ENCODE measurements around the gene SYT7. TPM values are rescaled to one million over a fixed set of nuclear protein-coding genes. Genes with fewer than 3 reads are reported as not detected.

Gene SYT7
- total and polyA plus RNA-seq, 2 of the 8 experiments (the other 6 are each of a cell fraction or from before 2014, with no cell fraction given): 9.6 to 10.5 TPM

DNA sequence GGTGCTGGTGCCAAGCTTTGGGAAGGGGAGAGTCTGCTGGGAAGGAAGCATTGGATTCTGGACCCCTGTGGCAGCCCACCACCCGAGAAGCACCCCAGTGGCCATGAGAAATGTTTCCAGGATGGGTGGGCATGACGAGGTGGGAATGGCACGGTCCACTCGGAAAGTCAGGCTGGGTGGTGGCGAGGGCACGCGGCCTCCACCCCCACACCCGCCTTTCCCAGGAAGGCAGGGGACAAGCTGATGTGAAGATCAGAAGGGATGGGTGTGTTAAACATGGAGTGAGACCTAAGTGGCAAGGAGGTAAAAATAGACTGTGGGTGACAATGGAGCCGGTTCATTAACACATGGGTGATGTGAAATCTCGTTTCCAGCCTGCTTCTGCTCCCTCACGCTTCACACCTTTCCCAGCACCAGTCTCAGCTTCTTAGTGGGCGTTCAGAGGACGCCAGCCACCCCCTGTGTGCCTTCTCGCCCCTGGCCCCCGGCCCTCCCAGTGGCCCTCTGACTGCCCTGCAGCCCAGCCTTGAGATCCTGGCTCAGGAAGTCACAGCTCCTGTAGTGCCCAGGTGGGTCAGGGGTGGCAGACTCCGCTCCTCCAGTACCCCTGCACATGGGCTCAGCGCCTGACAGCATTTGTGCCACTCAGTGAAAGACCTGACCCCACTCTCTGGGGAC, 44.7 kb downstream of the SYT7 start:
- Histone ChIP-seq H3K23ac (ENCODE audit: insufficient read length) (no peak overlapping the region), H2BK20ac (ENCODE audit: low read length) (no peak overlapping the region), H3K4me3 (ENCODE audit: extremely low read depth in 1 of 4, insufficient read depth in 2 of 4, low read depth in 3 of 4, low read length in 4 of 4) (no peak overlapping the region), H3K9me3 (ENCODE audit: insufficient read depth in 2 of 2, low read depth in 1 of 2, low read length in 1 of 2) (no peaks in the 10 kb centered on the region), H3K36me3 (ENCODE audit: control insufficient read depth in 2 of 4, insufficient read depth in 4 of 4, low read length in 3 of 4) (no peaks in the 10 kb centered on the region), H3K9ac (replicated peaks in 1 of 4; ENCODE audit: extremely low read depth in 1 of 4, low read depth in 3 of 4, low read length in 3 of 4) (no peak overlapping the region), H2AK5ac (ENCODE audit: low read depth, low read length) (no peak overlapping the region), H3K4me1 (replicated peaks in 1 of 4; ENCODE audit: control insufficient read depth in 3 of 4, insufficient read depth in 4 of 4, low read length in 3 of 4) (peaks cover 2 to 20% (median 10%) of the 10 kb centered on the region in 4 experiments; a peak in 6 of 7 replicates), H2BK15ac (ENCODE audit: low read length) (no peak overlapping the region), H3K18ac (ENCODE audit: extremely low read depth, low read length) (no peak overlapping the region), H2AFZ (ENCODE audit: low read length) (no peak overlapping the region), H3K23me2 (ENCODE audit: low read depth, low read length) (no peaks in the 10 kb centered on the region), H4K91ac (replicated peaks; ENCODE audit: insufficient read length, low read length) (no peak overlapping the region), H2BK12ac (ENCODE audit: low read depth, low read length) (no peak overlapping the region), H3K79me1 (ENCODE audit: low read depth, low read length) (no peaks in the 10 kb centered on the region), H4K20me1 (replicated peaks in 1 of 2; ENCODE audit: control insufficient read depth in 1 of 2, insufficient read depth in 2 of 2, low read length in 2 of 2) (peaks cover 0 to 1% of the 10 kb centered on the region in 2 experiments), H2BK120ac (replicated peaks; ENCODE audit: low read depth, low read length) (no peak overlapping the region), H3K14ac (ENCODE audit: insufficient read length) (no peak overlapping the region), H3K4me2 (ENCODE audit: insufficient read depth in 1 of 2, low read depth in 2 of 2, low read length in 2 of 2) (no peak overlapping the region), H3K27ac (ENCODE audit: low read depth, low read length) (no peak overlapping the region), H4K5ac (ENCODE audit: insufficient read length, low read depth, low read length) (no peak overlapping the region), H3K56ac (replicated peaks; ENCODE audit: insufficient read length, low read depth, low read length) (no peak overlapping the region), H3K27me3 (replicated peaks in 1 of 4; ENCODE audit: control insufficient read depth in 3 of 4, extremely low read depth in 1 of 4, insufficient read depth in 3 of 4, low read length in 3 of 4) (no peaks in the 10 kb centered on the region; a peak in 1 of 7 replicates), H2BK5ac (ENCODE audit: low read depth, low read length) (no peak overlapping the region), H3K79me2 (ENCODE audit: control insufficient read depth in 1 of 2, insufficient read depth in 2 of 2, low read length in 2 of 2) (no peaks in the 10 kb centered on the region), H3K4ac (replicated peaks; ENCODE audit: insufficient read length, low read depth, low read length) (no peak overlapping the region), H4K8ac (ENCODE audit: extremely low read depth, insufficient read depth, low read length) (no peak overlapping the region)
- CTCF ChIA-PET (ENCODE audit: partially characterized antibody): interaction anchor here (0.6 to 40.4 kb wide), 20 partner anchors 9 to 159 kb away, joined by 3 to 2106 read pairs (median 5); partner anchors contain the start of gene SYT7
- DNase-seq (ENCODE audit: low read depth in 1 of 2, low spot score in 2 of 2): no peak
- WGBS, 2 experiments (ENCODE audit: extremely low coverage in 1 of 2, insufficient coverage in 1 of 2, insufficient read length in 1 of 2, insufficient replicate concordance in 2 of 2, low coverage in 1 of 2, low lambda C conversion rate in 2 of 2, missing lambda C conversion rate in 1 of 2): 88% methylated on average over 16 of the region's 17 CpGs; no CpG with 5 or more reads in 1 of the 2 experiments
- POLR2A ChIA-PET (ENCODE audit: partially characterized antibody): interaction anchor here (1.2 to 1.3 kb wide), 2 partner anchors 10 to 90 kb away, joined by 3 to 4 read pairs; no protein-coding TSS in a partner anchor
- TF ChIP-seq GTF2F1 (IDR thresholded peaks at IDR 0.05; ENCODE audit: borderline replicate concordance, low read depth, low read length): no peak
- TF ChIP-seq KDM5A (IDR thresholded peaks at IDR 0.05; ENCODE audit: low read length): no peak
- TF ChIP-seq, protein P1, sequence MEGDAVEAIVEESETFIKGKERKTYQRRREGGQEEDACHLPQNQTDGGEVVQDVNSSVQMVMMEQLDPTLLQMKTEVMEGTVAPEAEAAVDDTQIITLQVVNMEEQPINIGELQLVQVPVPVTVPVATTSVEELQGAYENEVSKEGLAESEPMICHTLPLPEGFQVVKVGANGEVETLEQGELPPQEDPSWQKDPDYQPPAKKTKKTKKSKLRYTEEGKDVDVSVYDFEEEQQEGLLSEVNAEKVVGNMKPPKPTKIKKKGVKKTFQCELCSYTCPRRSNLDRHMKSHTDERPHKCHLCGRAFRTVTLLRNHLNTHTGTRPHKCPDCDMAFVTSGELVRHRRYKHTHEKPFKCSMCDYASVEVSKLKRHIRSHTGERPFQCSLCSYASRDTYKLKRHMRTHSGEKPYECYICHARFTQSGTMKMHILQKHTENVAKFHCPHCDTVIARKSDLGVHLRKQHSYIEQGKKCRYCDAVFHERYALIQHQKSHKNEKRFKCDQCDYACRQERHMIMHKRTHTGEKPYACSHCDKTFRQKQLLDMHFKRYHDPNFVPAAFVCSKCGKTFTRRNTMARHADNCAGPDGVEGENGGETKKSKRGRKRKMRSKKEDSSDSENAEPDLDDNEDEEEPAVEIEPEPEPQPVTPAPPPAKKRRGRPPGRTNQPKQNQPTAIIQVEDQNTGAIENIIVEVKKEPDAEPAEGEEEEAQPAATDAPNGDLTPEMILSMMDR (IDR thresholded peaks at IDR 0.05; ENCODE audit: control extremely low read depth in 1 of 3, insufficient read depth in 1 of 3, low read depth in 1 of 3, low read length in 3 of 3): no peak
- no peak for TF ChIP-seq CHD1 (IDR thresholded peaks at IDR 0.05; ENCODE audit: low read depth, low read length)
- TF ChIP-seq, protein P2, sequence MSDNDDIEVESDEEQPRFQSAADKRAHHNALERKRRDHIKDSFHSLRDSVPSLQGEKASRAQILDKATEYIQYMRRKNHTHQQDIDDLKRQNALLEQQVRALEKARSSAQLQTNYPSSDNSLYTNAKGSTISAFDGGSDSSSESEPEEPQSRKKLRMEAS (IDR thresholded peaks at IDR 0.05): no peak
- TF ChIP-seq SP2 (IDR thresholded peaks at IDR 0.05; ENCODE audit: low read length): no peak
- TF ChIP-seq SUZ12 (IDR thresholded peaks at IDR 0.05; ENCODE audit: low read length): no peak
- TF ChIP-seq EGR1 (IDR thresholded peaks at IDR 0.05; ENCODE audit: borderline replicate concordance, low read depth, low read length): no peak
- TF ChIP-seq BACH1 (IDR thresholded peaks at IDR 0.05; ENCODE audit: low read length): no peak
- TF ChIP-seq JUN (IDR thresholded peaks at IDR 0.05; ENCODE audit: low read depth, low read length): no peak
- no peak for FAIRE-seq

Data from H1 (cell line).